Osteoblast (primary cell): Measurements from ENCODE around the gene FAM114A1. TPM values are rescaled to one million over a fixed set of nuclear protein-coding genes. Genes with fewer than 3 reads are reported as not detected.

Experiments used
- DNase-seq: peaks from one replicate; pipeline ENCODE4 v3.0.0; 2011; ENCODE audit warnings: low spot score, mixed read lengths; ENCODE audit not compliant: insufficient read length; ENCODE audit errors: missing footprints
- H2AFZ ChIP-seq: 2 replicates; pipeline ENCODE4 v1.6.0; 2011; ENCODE audit warnings: mild to moderate bottlenecking, low read length
- H3K27ac ChIP-seq: 2 replicates; pipeline ENCODE4 v1.5.1; 2011; ENCODE audit warnings: mild to moderate bottlenecking, low read depth, low read length, moderate library complexity
- H3K27me3 ChIP-seq: 2 replicates; pipeline ENCODE4 v1.6.0; 2012; ENCODE audit warnings: mild to moderate bottlenecking, control low read depth, inconsistent platforms, low read length, moderate library complexity; ENCODE audit not compliant: insufficient read depth
- H3K36me3 ChIP-seq: 2 replicates; pipeline ENCODE4 v1.5.1; 2011; ENCODE audit warnings: mild to moderate bottlenecking, low read length, control low read depth, moderate library complexity; ENCODE audit not compliant: insufficient read depth
- H3K4me1 ChIP-seq: 2 replicates; pipeline ENCODE4 v1.5.1; 2011; ENCODE audit warnings: mild to moderate bottlenecking, low read length, control low read depth, moderate library complexity; ENCODE audit not compliant: insufficient read depth
- H3K4me2 ChIP-seq: 2 replicates; pipeline ENCODE4 v1.6.0; 2011; ENCODE audit warnings: mild to moderate bottlenecking, low read length; ENCODE audit not compliant: insufficient read depth
- H3K4me3 ChIP-seq: fragments of 200-600 bp; sonication (generic); 3 replicates; pipeline ENCODE4 v1.5.1; 2012; ENCODE audit warnings: mild to moderate bottlenecking, low read length, inconsistent platforms; ENCODE audit not compliant: insufficient read depth
- H3K79me2 ChIP-seq: 2 replicates; pipeline ENCODE4 v1.6.0; 2012; ENCODE audit warnings: mild to moderate bottlenecking, low read length, control low read depth, inconsistent platforms; ENCODE audit not compliant: insufficient read depth
- H3K9me3 ChIP-seq: 2 replicates; pipeline ENCODE4 v1.5.1; 2011; ENCODE audit warnings: low read depth, low read length, control low read depth
- H4K20me1 ChIP-seq: 2 replicates; pipeline ENCODE4 v1.6.0; 2012; ENCODE audit warnings: mild to moderate bottlenecking, low read length, control low read depth; ENCODE audit not compliant: insufficient read depth
- total RNA-seq: library from RNA; depleted of rRNA; stranded (reverse); fragments of >200 nt; gene quantifications from 2 replicates; pipeline ENCODE4 v1.2.3, GENCODE V29; 2012
- TF ChIP-seq, protein P1 (sequence below): IDR thresholded peaks from 2 replicates; pipeline ENCODE4 v1.5.1; 2011; ENCODE audit warnings: mild to moderate bottlenecking, low read depth, low read length, moderate library complexity; ENCODE audit errors: extremely low read depth

Gene FAM114A1
- total RNA-seq, 1 donor: 392 TPM

DNA sequence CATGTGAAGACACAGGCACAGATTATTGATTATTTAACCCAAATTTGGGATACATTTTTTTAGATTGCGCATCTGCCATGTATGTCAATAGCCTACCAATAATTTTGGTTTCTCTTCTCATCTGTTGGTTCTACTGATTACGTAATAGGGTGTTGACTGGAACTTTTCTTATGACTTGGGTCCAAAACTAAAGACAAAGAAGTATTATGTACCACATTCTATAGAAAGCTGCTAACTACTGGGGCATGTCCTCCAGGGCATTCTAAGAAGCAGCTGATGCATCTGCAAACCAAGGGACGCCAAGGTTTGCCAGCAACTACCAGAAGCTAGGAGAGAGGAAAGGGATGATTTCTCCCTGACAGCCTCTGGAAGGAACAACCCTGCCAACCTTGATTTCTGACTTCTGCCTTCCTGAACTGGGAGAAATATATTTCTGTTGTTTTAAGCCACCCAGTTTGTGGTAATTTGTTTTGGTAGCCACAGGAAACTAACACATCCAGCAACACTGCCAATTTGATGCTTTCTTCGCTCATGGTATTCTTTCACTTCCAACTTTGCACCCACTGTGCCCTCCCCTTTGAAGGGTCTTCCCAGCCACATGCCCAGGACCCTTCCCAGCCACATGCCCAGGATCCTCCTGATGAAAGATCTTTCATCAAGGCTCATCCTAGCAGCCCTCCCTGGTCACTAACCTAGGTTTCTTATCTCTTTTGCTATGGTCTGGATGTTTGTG is 47.1 kb upstream of the FAM114A1 start:
- H3K4me1 ChIP-seq: no peaks in the 10 kb centered on the region
- no peaks in the 10 kb centered on the region for H3K79me2 ChIP-seq
- H3K27ac ChIP-seq: no peak overlapping the region
- peaks cover 10% of the 10 kb centered on the region for H3K27me3 ChIP-seq
- H3K9me3 ChIP-seq: no peaks in the 10 kb centered on the region
- H3K4me3 ChIP-seq: no peak overlapping the region
- H3K36me3 ChIP-seq: no peaks in the 10 kb centered on the region
- H4K20me1 ChIP-seq: no peaks in the 10 kb centered on the region
- TF ChIP-seq, protein P1, sequence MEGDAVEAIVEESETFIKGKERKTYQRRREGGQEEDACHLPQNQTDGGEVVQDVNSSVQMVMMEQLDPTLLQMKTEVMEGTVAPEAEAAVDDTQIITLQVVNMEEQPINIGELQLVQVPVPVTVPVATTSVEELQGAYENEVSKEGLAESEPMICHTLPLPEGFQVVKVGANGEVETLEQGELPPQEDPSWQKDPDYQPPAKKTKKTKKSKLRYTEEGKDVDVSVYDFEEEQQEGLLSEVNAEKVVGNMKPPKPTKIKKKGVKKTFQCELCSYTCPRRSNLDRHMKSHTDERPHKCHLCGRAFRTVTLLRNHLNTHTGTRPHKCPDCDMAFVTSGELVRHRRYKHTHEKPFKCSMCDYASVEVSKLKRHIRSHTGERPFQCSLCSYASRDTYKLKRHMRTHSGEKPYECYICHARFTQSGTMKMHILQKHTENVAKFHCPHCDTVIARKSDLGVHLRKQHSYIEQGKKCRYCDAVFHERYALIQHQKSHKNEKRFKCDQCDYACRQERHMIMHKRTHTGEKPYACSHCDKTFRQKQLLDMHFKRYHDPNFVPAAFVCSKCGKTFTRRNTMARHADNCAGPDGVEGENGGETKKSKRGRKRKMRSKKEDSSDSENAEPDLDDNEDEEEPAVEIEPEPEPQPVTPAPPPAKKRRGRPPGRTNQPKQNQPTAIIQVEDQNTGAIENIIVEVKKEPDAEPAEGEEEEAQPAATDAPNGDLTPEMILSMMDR: no peak
- DNase-seq: no peak
- no peak overlapping the region for H3K4me2 ChIP-seq
- no peak overlapping the region for H2AFZ ChIP-seq

DNA sequence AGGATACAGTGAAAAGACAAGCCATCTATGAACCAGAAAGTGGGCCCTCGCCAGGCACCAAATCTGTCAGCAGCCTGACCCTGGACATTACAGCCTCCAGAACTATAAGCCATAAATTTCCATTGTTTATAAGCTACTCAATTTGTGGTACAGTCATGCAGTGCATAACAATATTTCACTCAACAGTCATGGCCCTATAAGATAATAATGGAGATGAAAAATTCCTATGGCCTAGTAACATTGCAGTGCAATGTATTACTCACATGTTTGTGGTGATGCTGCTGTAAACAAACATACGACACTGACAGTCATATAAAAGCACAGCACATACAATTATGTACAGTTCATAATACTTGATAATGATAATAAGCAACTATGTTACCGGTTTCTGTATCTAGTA is 45.9 kb upstream of the FAM114A1 start:
- Histone ChIP-seq H4K20me1 (no peaks in the 10 kb centered on the region), H3K4me1 (no peaks in the 10 kb centered on the region), H2AFZ (no peak overlapping the region), H3K4me2 (no peak overlapping the region), H3K27me3 (peaks cover 10% of the 10 kb centered on the region), H3K27ac (no peak overlapping the region), H3K79me2 (no peaks in the 10 kb centered on the region), H3K4me3 (no peak overlapping the region), H3K36me3 (no peaks in the 10 kb centered on the region), H3K9me3 (no peaks in the 10 kb centered on the region)
- TF ChIP-seq, protein P1: no peak
- no peak for DNase-seq

DNA sequence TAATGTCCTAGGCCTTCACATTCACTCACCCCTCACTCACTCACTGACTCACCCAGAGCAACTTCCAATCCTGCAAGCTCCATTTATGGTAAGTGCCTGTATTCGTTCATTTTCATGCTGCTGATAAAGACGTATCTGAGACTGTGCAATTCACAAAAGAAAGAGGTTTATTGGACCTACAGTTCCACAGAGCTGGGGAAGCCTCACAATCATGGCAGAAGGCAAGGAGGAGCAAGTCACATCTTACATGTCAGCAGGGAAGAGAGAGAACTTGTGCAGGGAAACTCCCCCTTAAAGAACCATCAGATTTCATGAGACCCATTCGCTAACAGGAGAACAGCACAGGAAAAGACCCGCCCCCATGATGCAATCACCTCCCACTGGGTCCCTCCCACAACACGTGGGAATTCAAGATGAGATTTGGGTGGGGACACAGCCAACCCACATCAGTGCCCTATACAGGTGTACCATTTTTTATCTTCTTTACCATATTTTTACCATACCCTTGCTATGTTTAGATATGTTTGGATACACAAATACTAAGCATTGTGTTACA is 44.8 kb upstream of the FAM114A1 start:
- H3K4me2 ChIP-seq: no peak overlapping the region
- no peak overlapping the region for H3K27ac ChIP-seq
- DNase-seq: no peak
- TF ChIP-seq, protein P1: no peak
- H2AFZ ChIP-seq: no peak overlapping the region
- no peaks in the 10 kb centered on the region for H3K4me1 ChIP-seq
- no peaks in the 10 kb centered on the region for H4K20me1 ChIP-seq
- no peaks in the 10 kb centered on the region for H3K9me3 ChIP-seq
- H3K4me3 ChIP-seq: no peak overlapping the region
- H3K79me2 ChIP-seq: no peaks in the 10 kb centered on the region
- no peaks in the 10 kb centered on the region for H3K36me3 ChIP-seq
- H3K27me3 ChIP-seq: peaks cover 10% of the 10 kb centered on the region

DNA sequence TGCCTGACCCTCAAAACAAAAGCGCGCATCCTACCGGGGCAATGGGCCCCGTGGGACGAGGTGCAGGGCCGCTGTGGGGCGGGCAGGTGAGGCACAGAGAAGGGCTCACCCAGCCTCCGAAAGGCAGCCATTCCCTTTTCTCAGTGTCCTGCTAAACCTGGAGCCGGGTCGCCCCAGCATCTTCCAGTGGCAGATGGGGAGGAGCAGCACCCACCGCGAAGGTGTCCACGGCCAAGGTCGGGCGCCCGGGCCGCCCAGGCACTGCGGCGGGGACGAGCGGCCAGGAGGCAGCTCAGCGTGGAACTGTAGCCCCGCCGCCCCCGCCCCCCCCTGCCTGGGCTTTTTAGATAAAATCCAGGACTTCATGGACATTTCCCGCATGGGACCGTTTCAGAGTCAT is 43.8 kb upstream of the FAM114A1 start:
- Histone ChIP-seq H4K20me1 (no peaks in the 10 kb centered on the region), H2AFZ (no peak overlapping the region), H3K4me1 (no peaks in the 10 kb centered on the region), H3K27me3 (peaks cover 8% of the 10 kb centered on the region), H3K9me3 (no peaks in the 10 kb centered on the region), H3K27ac (no peak overlapping the region), H3K4me3 (no peak overlapping the region), H3K36me3 (no peaks in the 10 kb centered on the region), H3K4me2 (no peak overlapping the region), H3K79me2 (no peaks in the 10 kb centered on the region)
- TF ChIP-seq, protein P1: no peak
- no peak for DNase-seq
